ENCODE data around the gene CAMTA1.
A peak's percentile ranks its signal among the peaks of the same experiment; 100 is the strongest.

CAMTA1 gene

DNA sequence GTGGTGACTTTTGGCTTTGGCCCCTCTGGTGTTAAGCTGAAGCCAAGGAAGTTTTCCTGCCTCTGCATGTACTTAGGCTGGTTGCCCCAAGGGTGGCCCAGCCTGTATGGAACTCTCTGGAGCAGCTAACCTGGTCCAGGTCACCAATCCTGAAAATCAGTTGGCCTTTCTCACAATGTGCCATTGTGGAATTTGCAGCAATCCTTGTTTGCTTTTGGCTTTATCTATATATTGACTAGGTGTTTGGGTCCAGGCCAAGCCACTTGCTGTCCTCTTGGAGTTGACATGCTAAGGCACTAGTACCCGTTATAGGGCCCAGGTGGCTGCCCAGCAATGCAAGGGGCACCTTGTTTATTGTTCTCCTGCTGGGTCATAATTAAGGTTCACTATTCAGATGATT, 124.6 kb downstream of the CAMTA1 start:
- no peak for TF ChIP-seq CTCF (conservative IDR thresholded peaks at IDR 0.05; ENCODE audit: low read depth, low read length)
- DNase-seq (ENCODE audit: low read depth), result no peak
- no peak overlapping the region for H3K4me3 ChIP-seq (ENCODE audit: low read length)

GRCh38 chr1:6911021-6911941, 126.0 kb downstream of the CAMTA1 start:
- no peak for DNase-seq (ENCODE audit: low read depth)
- H3K4me3 ChIP-seq (ENCODE audit: low read length), result no peak overlapping the region
- no peak for TF ChIP-seq CTCF (conservative IDR thresholded peaks at IDR 0.05; ENCODE audit: low read depth, low read length)

DNA sequence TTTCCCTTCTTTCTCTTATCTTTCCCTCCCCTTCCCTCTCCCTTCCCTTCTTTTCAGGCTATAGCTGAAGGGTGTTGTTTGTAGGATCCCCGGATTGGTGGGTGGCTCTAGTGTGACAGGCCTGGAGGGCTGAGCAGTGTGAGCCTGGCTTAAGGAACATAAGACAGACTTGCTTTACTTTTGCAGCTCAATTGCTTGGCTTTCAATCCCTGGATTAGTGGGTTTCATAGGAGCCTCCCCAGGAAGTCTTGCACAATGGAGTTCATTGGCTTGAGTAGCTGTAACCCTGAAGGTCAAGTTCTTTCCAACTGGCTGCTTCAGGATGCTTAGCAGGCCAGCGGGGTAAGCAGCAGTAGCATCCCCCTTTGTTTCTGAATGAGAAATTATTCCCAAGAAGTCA, 126.7 kb downstream of the CAMTA1 start:
- H3K4me3 ChIP-seq (ENCODE audit: low read length), result no peak overlapping the region
- no peak for TF ChIP-seq CTCF (conservative IDR thresholded peaks at IDR 0.05; ENCODE audit: low read depth, low read length)
- peak; percentile 55 for DNase-seq (ENCODE audit: low read depth)

- H3K4me3 ChIP-seq (ENCODE audit: low read length), result no peak overlapping the region
- DNase-seq (ENCODE audit: low read depth), result no peak
- TF ChIP-seq CTCF (conservative IDR thresholded peaks at IDR 0.05; ENCODE audit: low read depth, low read length), result no peak
Observed at GRCh38 chr1:6912518-6912917, 127.3 kb downstream of the CAMTA1 start.

DNA sequence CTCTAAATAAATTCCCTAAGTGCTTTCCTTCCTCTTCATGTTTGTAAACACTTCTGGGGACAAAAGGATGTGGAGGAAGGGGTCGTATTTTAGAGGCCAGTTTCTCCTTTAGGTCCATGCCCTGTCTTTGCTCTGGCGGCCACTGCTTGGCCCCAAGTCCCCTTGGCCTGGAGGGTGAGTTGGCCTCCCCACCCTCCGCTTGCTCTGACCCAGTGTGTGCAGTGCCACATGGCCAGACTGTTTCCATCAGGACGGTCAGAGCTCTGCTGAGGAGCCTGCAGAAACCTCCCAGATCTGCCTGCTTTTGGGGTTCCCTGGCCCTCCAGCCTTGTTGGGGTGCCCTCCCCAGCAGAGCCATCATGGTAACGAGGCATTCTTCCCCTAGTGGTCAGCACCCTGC, 127.8 kb downstream of the CAMTA1 start:
- DNase-seq (ENCODE audit: low read depth), result no peak
- TF ChIP-seq CTCF (conservative IDR thresholded peaks at IDR 0.05; ENCODE audit: low read depth, low read length), result no peak
- no peak overlapping the region for H3K4me3 ChIP-seq (ENCODE audit: low read length)

- no peak for TF ChIP-seq CTCF (conservative IDR thresholded peaks at IDR 0.05; ENCODE audit: low read depth, low read length)
- no peak for DNase-seq (ENCODE audit: low read depth)
- H3K4me3 ChIP-seq (ENCODE audit: low read length), result no peak overlapping the region
Observed at GRCh38 chr1:6914706-6915105, 129.5 kb downstream of the CAMTA1 start.

GRCh38 chr1:6915999-6916565, 130.8 kb downstream of the CAMTA1 start:
- DNase-seq (ENCODE audit: low read depth), result no peak
- TF ChIP-seq CTCF (conservative IDR thresholded peaks at IDR 0.05; ENCODE audit: low read depth, low read length), result no peak
- no peak overlapping the region for H3K4me3 ChIP-seq (ENCODE audit: low read length)

All from retinal pigment epithelial cell (primary cell).